ENCODE results near the gene FLRT1. TPM values are rescaled to one million over a fixed set of nuclear protein-coding genes. Genes with fewer than 3 reads are reported as not detected.

Gene FLRT1, protein sequence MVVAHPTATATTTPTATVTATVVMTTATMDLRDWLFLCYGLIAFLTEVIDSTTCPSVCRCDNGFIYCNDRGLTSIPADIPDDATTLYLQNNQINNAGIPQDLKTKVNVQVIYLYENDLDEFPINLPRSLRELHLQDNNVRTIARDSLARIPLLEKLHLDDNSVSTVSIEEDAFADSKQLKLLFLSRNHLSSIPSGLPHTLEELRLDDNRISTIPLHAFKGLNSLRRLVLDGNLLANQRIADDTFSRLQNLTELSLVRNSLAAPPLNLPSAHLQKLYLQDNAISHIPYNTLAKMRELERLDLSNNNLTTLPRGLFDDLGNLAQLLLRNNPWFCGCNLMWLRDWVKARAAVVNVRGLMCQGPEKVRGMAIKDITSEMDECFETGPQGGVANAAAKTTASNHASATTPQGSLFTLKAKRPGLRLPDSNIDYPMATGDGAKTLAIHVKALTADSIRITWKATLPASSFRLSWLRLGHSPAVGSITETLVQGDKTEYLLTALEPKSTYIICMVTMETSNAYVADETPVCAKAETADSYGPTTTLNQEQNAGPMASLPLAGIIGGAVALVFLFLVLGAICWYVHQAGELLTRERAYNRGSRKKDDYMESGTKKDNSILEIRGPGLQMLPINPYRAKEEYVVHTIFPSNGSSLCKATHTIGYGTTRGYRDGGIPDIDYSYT
- total RNA-seq (ENCODE audit: unreplicated experiment): not detected
- long read RNA-seq: 0 reads

DNA sequence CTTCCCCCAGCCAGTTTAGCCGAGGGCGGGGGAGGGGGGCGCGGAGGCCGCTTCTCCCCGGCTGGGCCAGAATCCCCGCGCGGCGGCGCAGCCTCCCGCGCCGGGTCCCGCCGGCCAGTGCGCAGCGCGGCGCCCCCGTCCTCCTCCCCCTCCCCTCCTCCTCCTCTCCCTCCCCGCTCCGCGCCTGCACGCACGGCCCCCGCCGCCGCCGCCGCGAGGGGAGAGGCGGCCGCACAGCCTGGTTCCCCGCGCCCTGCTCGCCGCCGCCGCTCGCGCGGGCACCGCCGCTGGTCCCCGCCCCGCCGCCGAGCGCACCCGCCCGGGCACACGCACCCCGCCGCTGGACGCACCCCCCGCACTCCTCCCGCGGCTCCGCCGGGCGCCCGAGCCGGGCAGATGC, at the start of gene FLRT1:
Gene FLRT1 (plus strand): TSS at position 356 of the 400 bp plus-strand sequence. CDS start 80,337 bp downstream, outside the sequence.
- H3K9me3 Mint-ChIP-seq (ENCODE audit: unreplicated experiment): no peaks in the 10 kb centered on the region

GRCh38 chr11:63986156-63986931, 49.4 kb upstream of the FLRT1 start, which contains the start of gene OTUB1:
Gene OTUB1 (plus strand): TSS chr11:63986438. CDS start chr11:63986457, 19 bp downstream.
- H3K36me3 Mint-ChIP-seq (ENCODE audit: low read depth, unreplicated experiment): peaks cover 12% of the 10 kb centered on the region

More for the DNA sequence above, at the start of gene FLRT1:
- no peak for DNase-seq (ENCODE audit: low spot score)
- TF ChIP-seq, protein P1, sequence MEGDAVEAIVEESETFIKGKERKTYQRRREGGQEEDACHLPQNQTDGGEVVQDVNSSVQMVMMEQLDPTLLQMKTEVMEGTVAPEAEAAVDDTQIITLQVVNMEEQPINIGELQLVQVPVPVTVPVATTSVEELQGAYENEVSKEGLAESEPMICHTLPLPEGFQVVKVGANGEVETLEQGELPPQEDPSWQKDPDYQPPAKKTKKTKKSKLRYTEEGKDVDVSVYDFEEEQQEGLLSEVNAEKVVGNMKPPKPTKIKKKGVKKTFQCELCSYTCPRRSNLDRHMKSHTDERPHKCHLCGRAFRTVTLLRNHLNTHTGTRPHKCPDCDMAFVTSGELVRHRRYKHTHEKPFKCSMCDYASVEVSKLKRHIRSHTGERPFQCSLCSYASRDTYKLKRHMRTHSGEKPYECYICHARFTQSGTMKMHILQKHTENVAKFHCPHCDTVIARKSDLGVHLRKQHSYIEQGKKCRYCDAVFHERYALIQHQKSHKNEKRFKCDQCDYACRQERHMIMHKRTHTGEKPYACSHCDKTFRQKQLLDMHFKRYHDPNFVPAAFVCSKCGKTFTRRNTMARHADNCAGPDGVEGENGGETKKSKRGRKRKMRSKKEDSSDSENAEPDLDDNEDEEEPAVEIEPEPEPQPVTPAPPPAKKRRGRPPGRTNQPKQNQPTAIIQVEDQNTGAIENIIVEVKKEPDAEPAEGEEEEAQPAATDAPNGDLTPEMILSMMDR (IDR thresholded peaks at IDR 0.05; ENCODE audit: unreplicated experiment): no peak
- H3K27me3 Mint-ChIP-seq (ENCODE audit: unreplicated experiment): peaks cover 20% of the 10 kb centered on the region
- peaks cover 3% of the 10 kb centered on the region for H3K4me1 Mint-ChIP-seq (ENCODE audit: unreplicated experiment)
- H3K27ac Mint-ChIP-seq (ENCODE audit: unreplicated experiment): no peak within 1 kb of the TSS
- H3K4me3 Mint-ChIP-seq (ENCODE audit: unreplicated experiment): peak within 1 kb of the TSS; percentile 68
- H3K36me3 Mint-ChIP-seq (ENCODE audit: low read depth, unreplicated experiment): peaks cover 6% of the 10 kb centered on the region

DNA sequence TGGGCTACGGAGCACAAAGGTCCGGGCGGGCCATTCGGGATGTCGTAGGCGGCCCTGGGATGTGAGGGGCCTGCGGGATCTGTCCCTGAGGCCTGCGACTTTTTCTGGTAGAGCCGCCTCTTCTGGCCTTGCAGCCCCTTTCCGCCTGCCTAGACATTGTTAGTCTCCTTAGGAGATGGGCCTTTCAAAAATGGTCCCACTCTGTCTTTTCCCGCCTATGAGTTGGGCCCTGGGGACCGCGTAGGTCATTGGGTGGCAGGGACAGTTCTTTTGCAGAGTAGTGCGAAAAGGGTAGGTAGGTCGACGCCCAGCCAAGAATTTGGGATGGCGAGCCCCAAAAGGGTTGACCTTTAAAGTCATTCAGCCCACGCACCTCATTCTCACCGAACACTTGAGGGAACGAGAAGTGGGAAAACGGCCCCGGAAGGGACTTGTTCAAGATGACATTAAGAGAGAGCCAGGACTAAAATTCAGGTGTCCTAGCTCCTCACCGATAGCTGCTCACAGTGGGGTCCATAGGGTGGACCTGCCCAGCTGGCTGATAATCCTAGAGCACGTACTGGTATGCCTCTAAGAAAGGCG, 48.7 kb upstream of the FLRT1 start:
- peaks cover 12% of the 10 kb centered on the region for H3K4me1 Mint-ChIP-seq (ENCODE audit: unreplicated experiment)
- peaks cover 17% of the 10 kb centered on the region for H3K36me3 Mint-ChIP-seq (ENCODE audit: low read depth, unreplicated experiment)
- peaks cover 12% of the 10 kb centered on the region for H3K27me3 Mint-ChIP-seq (ENCODE audit: unreplicated experiment)
- no peak for DNase-seq (ENCODE audit: low spot score)
- H3K27ac Mint-ChIP-seq (ENCODE audit: unreplicated experiment): peak overlapping the region; percentile 64
- H3K4me3 Mint-ChIP-seq (ENCODE audit: unreplicated experiment): peak overlapping the region; percentile 87
- TF ChIP-seq, protein P1 (IDR thresholded peaks at IDR 0.05; ENCODE audit: unreplicated experiment): no peak
- H3K9me3 Mint-ChIP-seq (ENCODE audit: unreplicated experiment): no peaks in the 10 kb centered on the region

More at GRCh38 chr11:63986156-63986931, 49.4 kb upstream of the FLRT1 start, which contains the start of gene OTUB1:
- H3K27me3 Mint-ChIP-seq (ENCODE audit: unreplicated experiment): peaks cover 12% of the 10 kb centered on the region
- H3K9me3 Mint-ChIP-seq (ENCODE audit: unreplicated experiment): no peaks in the 10 kb centered on the region
- peak within 1 kb of the TSS; percentile 96 for H3K27ac Mint-ChIP-seq (ENCODE audit: unreplicated experiment)
- peak within 1 kb of the TSS; percentile 96 for H3K4me3 Mint-ChIP-seq (ENCODE audit: unreplicated experiment)
- peaks cover 12% of the 10 kb centered on the region for H3K4me1 Mint-ChIP-seq (ENCODE audit: unreplicated experiment)
- TF ChIP-seq, protein P1 (IDR thresholded peaks at IDR 0.05; ENCODE audit: unreplicated experiment): no peak
- peak; percentile 88 for DNase-seq (ENCODE audit: low spot score)

GRCh38 chr11:63991558-63991957, 44.2 kb upstream of the FLRT1 start:
- H3K36me3 Mint-ChIP-seq (ENCODE audit: low read depth, unreplicated experiment): peaks cover 36% of the 10 kb centered on the region
- TF ChIP-seq, protein P1 (IDR thresholded peaks at IDR 0.05; ENCODE audit: unreplicated experiment): no peak
- H3K27me3 Mint-ChIP-seq (ENCODE audit: unreplicated experiment): peaks cover 11% of the 10 kb centered on the region
- peaks cover 2% of the 10 kb centered on the region for H3K4me1 Mint-ChIP-seq (ENCODE audit: unreplicated experiment)
- no peak for DNase-seq (ENCODE audit: low spot score)
- no peak overlapping the region for H3K27ac Mint-ChIP-seq (ENCODE audit: unreplicated experiment)
- peak overlapping the region; percentile 62 for H3K4me3 Mint-ChIP-seq (ENCODE audit: unreplicated experiment)
- no peaks in the 10 kb centered on the region for H3K9me3 Mint-ChIP-seq (ENCODE audit: unreplicated experiment)
